Transverse colon (tissue), 4 donors: ENCODE measurements around the gene TRIB2. TPM values are rescaled to one million over a fixed set of nuclear protein-coding genes. Genes with fewer than 3 reads are reported as not detected.

ENCODE experiments used
- DNase-seq: peaks from one replicate; pipeline ENCODE4 v3.0.0-alpha.2; 2019
- H3K27ac ChIP-seq, 4 donors: fragments of 200-600 bp; sonication (generic); 2 replicates each; pipeline ENCODE4 v1.5.1; 2016 to 2018; ENCODE audit warnings: inconsistent platforms in 4 of 4
- H3K27me3 ChIP-seq: fragments of 200-600 bp; sonication (generic); 2 replicates; pipeline ENCODE4 v1.5.1; 2017; ENCODE audit warnings: inconsistent platforms
- H3K36me3 ChIP-seq, 4 donors: fragments of 200-600 bp; sonication (generic); 2 replicates each; pipeline ENCODE4 v1.5.1; 2017 to 2019; ENCODE audit warnings: inconsistent platforms in 4 of 4
- H3K4me1 ChIP-seq, 4 donors: fragments of 200-600 bp; sonication (generic); 2 replicates each; pipeline ENCODE4 v1.5.1; 2017 to 2020; ENCODE audit warnings: inconsistent platforms in 4 of 4
- H3K4me3 ChIP-seq, 4 donors: fragments of 200-600 bp; sonication (generic); 1 replicate in 1 of 4; 2 replicates in 3 of 4; pipeline versions ENCODE4 v1.5.1 to v1.6.1; 2017 to 2019; ENCODE audit warnings: inconsistent platforms in 4 of 4
- H3K9me3 ChIP-seq, 2 donors: fragments of 200-600 bp; sonication (generic); 2 replicates each; pipeline ENCODE4 v1.5.1; 2017 to 2019; ENCODE audit warnings: inconsistent platforms in 2 of 2
- CTCF ChIP-seq, 5 experiments: fragments of 200-600 bp in 3 of 5; fragments of 450-650 bp in 2 of 5; sonication (generic) in 3 of 5; IDR thresholded peaks; 1 replicate in 2 of 5; 2 replicates in 3 of 5; pipeline ENCODE4 v1.5.1; 2016 to 2017; ENCODE audit warnings: antibody characterized with exemption in 5 of 5, inconsistent platforms in 3 of 5, mild to moderate bottlenecking in 2 of 5, moderate library complexity in 1 of 5
- EP300 ChIP-seq: sonication (generic); formaldehyde crosslinking; IDR thresholded peaks from one replicate; pipeline ENCODE4 v1.6.1; 2017; ENCODE audit warnings: antibody characterized with exemption, low read depth
- POLR2A ChIP-seq: fragments of 450-650 bp; IDR thresholded peaks from one replicate; pipeline ENCODE4 v1.6.1; 2016; ENCODE audit warnings: antibody characterized with exemption, mild to moderate bottlenecking, moderate library complexity
- POLR2AphosphoS5 ChIP-seq, 3 donors: sonication (generic); formaldehyde crosslinking; IDR thresholded peaks; one replicate each; pipeline ENCODE4 v1.6.1; 2016; ENCODE audit warnings: antibody characterized with exemption in 3 of 3
- WGBS, 2 donors: methylation state at CpG; one replicate each; pipeline ENCODE4 v1.1.5; 2018; ENCODE audit warnings: low coverage in 1 of 2; 5-methylcytosine and 5-hydroxymethylcytosine counted together
- in situ Hi-C, 4 donors: fragments of 200-750 bp; cut with MboI; loops; one replicate each; pipeline versions ENCODE4 v1.15.0 to v1.15.1; 2017; ENCODE audit warnings: low sequenced_read_pairs in 3 of 4, low pct_ligation_motif_present in 1 of 4, low pct_unique_long_range_greater_than_20kb in 1 of 4
- intact Hi-C: fragments of 100-400 bp; cut with DNase I; formaldehyde crosslinking; loops from one replicate; pipeline ENCODE4 v1.15.1; 2023; ENCODE audit warnings: low total_unique reads
- total RNA-seq, 4 donors: library from RNA; depleted of rRNA; stranded (reverse); fragments of >200 nt; gene quantifications; one replicate each; pipeline ENCODE4 v1.1.0, GENCODE V29; 2016

Gene TRIB2
- total RNA-seq, 4 donors from 2014 or later: 14.2 to 109 (median 36.1) TPM

GRCh38 chr2:12739721-12740254 lies 23.1 kb downstream of the TRIB2 start:
- no peak overlapping the region for H3K4me3 ChIP-seq
- in situ Hi-C loops: no loop called here
- H3K36me3 ChIP-seq: no peaks in the 10 kb centered on the region
- intact Hi-C loops: no loop called here
- peak overlapping the region in 3 of 4 donors; percentile 32 to 75 (median 50) for H3K27ac ChIP-seq
- no peaks in the 10 kb centered on the region for H3K9me3 ChIP-seq
- 94% methylated on average over 9 of the region's 9 CpGs; no CpG with 5 or more reads in 1 of the 2 donors for WGBS, 2 donors
- peaks cover 0 to 10% (median 4%) of the 10 kb centered on the region in 4 donors for H3K4me1 ChIP-seq
- no peak for TF ChIP-seq POLR2A
- TF ChIP-seq POLR2AphosphoS5 (IDR thresholded peaks at IDR 0.05): no peak
- TF ChIP-seq EP300: no peak
- no peak for TF ChIP-seq CTCF (IDR thresholded peaks at IDR 0.05)
- H3K27me3 ChIP-seq: no peaks in the 10 kb centered on the region
- DNase-seq: no peak

- intact Hi-C loops: no loop called here
- Histone ChIP-seq H3K9me3 (no peaks in the 10 kb centered on the region), H3K4me1 (peaks cover 0 to 10% (median 2%) of the 10 kb centered on the region in 4 donors), H3K36me3 (no peaks in the 10 kb centered on the region), H3K27ac (peak overlapping the region; percentile 32 to 75 (median 48)), H3K27me3 (no peaks in the 10 kb centered on the region), H3K4me3 (no peak overlapping the region)
- TF ChIP-seq POLR2A: no peak
- TF ChIP-seq CTCF (IDR thresholded peaks at IDR 0.05): no peak
- no peak for TF ChIP-seq EP300
- TF ChIP-seq POLR2AphosphoS5 (IDR thresholded peaks at IDR 0.05): no peak
- in situ Hi-C loops: no loop called here
- WGBS, 2 donors: 37 to 53% methylated on average over 3 of the region's 3 CpGs
- no peak for DNase-seq
Observed at GRCh38 chr2:12741380-12741779, 24.6 kb downstream of the TRIB2 start.

- no peak for TF ChIP-seq CTCF (IDR thresholded peaks at IDR 0.05)
- TF ChIP-seq POLR2AphosphoS5 (IDR thresholded peaks at IDR 0.05): peak in 1 of 3 donors; percentile 18
Observed at GRCh38 chr2:12742891-12743290, 26.2 kb downstream of the TRIB2 start.

GRCh38 chr2:12750166-12750905 lies 33.6 kb downstream of the TRIB2 start:
- in situ Hi-C loops: no loop called here
- TF ChIP-seq POLR2A: no peak
- TF ChIP-seq CTCF (IDR thresholded peaks at IDR 0.05): no peak
- TF ChIP-seq POLR2AphosphoS5 (IDR thresholded peaks at IDR 0.05): no peak
- no peak for TF ChIP-seq EP300

More at GRCh38 chr2:12742891-12743290, 26.2 kb downstream of the TRIB2 start:
- in situ Hi-C loops (no loop called here), intact Hi-C loops (no loop called here)
- 94% methylated on average over 3 of the region's 3 CpGs; no CpG with 5 or more reads in 1 of the 2 donors for WGBS, 2 donors
- Histone ChIP-seq H3K9me3 (no peaks in the 10 kb centered on the region), H3K27ac (peak overlapping the region in 3 of 4 donors; percentile 29 to 75 (median 32)), H3K4me1 (peaks cover 0 to 10% (median 2%) of the 10 kb centered on the region in 4 donors), H3K36me3 (no peaks in the 10 kb centered on the region), H3K4me3 (no peak overlapping the region), H3K27me3 (no peaks in the 10 kb centered on the region)
- no peak for DNase-seq

More at GRCh38 chr2:12750166-12750905, 33.6 kb downstream of the TRIB2 start:
- H3K36me3 ChIP-seq: no peaks in the 10 kb centered on the region
- no peak overlapping the region for H3K27ac ChIP-seq
- no peak overlapping the region for H3K4me3 ChIP-seq
- WGBS, 2 donors: 76 to 86% methylated on average over 5 to 7 of the region's 7 CpGs
- H3K9me3 ChIP-seq: no peaks in the 10 kb centered on the region
- no peaks in the 10 kb centered on the region for H3K27me3 ChIP-seq
- intact Hi-C loops: no loop called here
- no peak for DNase-seq
- no peaks in the 10 kb centered on the region for H3K4me1 ChIP-seq
